T-cell (primary cell): ENCODE measurements around the gene TPRG1L. TPM values are rescaled to one million over a fixed set of nuclear protein-coding genes. Genes with fewer than 3 reads are reported as not detected.
"Not testable (repeated sequence)": the region's sequence is repeated elsewhere in the genome, so short reads cannot be mapped to it uniquely, and the experiment has no call there.

Experiments used
- ATAC-seq, 4 experiments: fragments of 200-7000 bp in 3 of 4; fragments of 150-1000 bp in 1 of 4; cut with Tn5 transposase; replicated peaks in 1 of 4; 1 replicate in 3 of 4; 2 replicates in 1 of 4; pipeline ENCODE4 v1.10.0; 2021; ENCODE audit warnings: moderate library complexity in 3 of 4, mild to moderate bottlenecking in 2 of 4, moderate number of reproducible peaks in 1 of 4
- CTCF ChIA-PET, 2 donors: fragments of 300-600 bp; sonication (Branson Sonifier 250); formaldehyde crosslinking; loops; one replicate each; lab custom pipeline; 2022; ENCODE audit warnings: antibody characterized with exemption in 2 of 2; lab: Charles Lee
- POLR2A ChIA-PET, 2 donors: fragments of 300-600 bp; sonication (Branson Sonifier 250); formaldehyde crosslinking; loops; one replicate each; lab custom pipeline; 2022; ENCODE audit warnings: antibody characterized with exemption in 2 of 2; lab: Charles Lee
- DNase-seq, 35 experiments: peaks; one replicate each; pipeline versions ENCODE4 v3.0.0 to v3.0.0-alpha.2; 2013 to 2023
- H3K27ac ChIP-seq: one replicate; pipeline ENCODE4 v1.5.1; 2013; ENCODE audit warnings: low read length
- H3K27me3 ChIP-seq, 2 experiments: replicated peaks in 1 of 2; 1 replicate in 1 of 2; 2 replicates in 1 of 2; pipeline versions ENCODE4 v1.6.1 to v1.7.0; 2013; ENCODE audit warnings: low read length in 1 of 2, mixed read lengths in 1 of 2; ENCODE audit not compliant: control insufficient read depth in 2 of 2, insufficient read depth in 2 of 2; ENCODE audit errors: extremely low read depth in 1 of 2
- H3K36me3 ChIP-seq, 2 donors: 1 replicate in 1 of 2; 2 replicates in 1 of 2; pipeline versions ENCODE4 v1.6.1 to v1.7.0; 2013; ENCODE audit warnings: low read length in 1 of 2; ENCODE audit not compliant: control insufficient read depth in 2 of 2, insufficient read depth in 1 of 2; ENCODE audit errors: extremely low read depth in 1 of 2
- H3K4me1 ChIP-seq, 2 experiments: 1 replicate in 1 of 2; 2 replicates in 1 of 2; pipeline versions ENCODE4 v1.6.1 to v1.7.0; 2013; ENCODE audit warnings: low read length in 2 of 2, mixed read lengths in 1 of 2; ENCODE audit not compliant: insufficient read depth in 2 of 2, control insufficient read depth in 1 of 2; ENCODE audit errors: extremely low read depth in 1 of 2
- H3K4me3 ChIP-seq, 2 donors: 1 replicate in 1 of 2; 2 replicates in 1 of 2; pipeline versions ENCODE4 v1.5.1 to v1.7.0; 2013; ENCODE audit warnings: mild to moderate bottlenecking in 2 of 2, low read length in 1 of 2, moderate library complexity in 1 of 2; ENCODE audit not compliant: control insufficient read depth in 1 of 2; ENCODE audit errors: extremely low read depth in 1 of 2
- H3K9me3 ChIP-seq: 2 replicates; pipeline ENCODE4 v1.7.0; 2013
- H3K27ac Mint-ChIP-seq, 2 donors: one replicate each; pipeline ENCODE4 v1.8.0; 2020 to 2021; ENCODE audit warnings: mild to moderate bottlenecking in 2 of 2, mixed read lengths in 2 of 2
- H3K27me3 Mint-ChIP-seq, 2 donors: one replicate each; pipeline ENCODE4 v1.8.0; 2021 to 2022; ENCODE audit warnings: mixed read lengths in 2 of 2
- H3K36me3 Mint-ChIP-seq: one replicate; pipeline ENCODE4 v1.8.0; 2021; ENCODE audit warnings: mixed read lengths
- H3K4me1 Mint-ChIP-seq, 3 donors: one replicate each; pipeline ENCODE4 v1.8.0; 2020 to 2022; ENCODE audit warnings: mixed read lengths in 3 of 3, mild to moderate bottlenecking in 1 of 3
- H3K4me3 Mint-ChIP-seq, 3 donors: one replicate each; pipeline ENCODE4 v1.8.0; 2020 to 2022; ENCODE audit warnings: mild to moderate bottlenecking in 3 of 3, mixed read lengths in 3 of 3, moderate library complexity in 3 of 3
- H3K9me3 Mint-ChIP-seq, 3 donors: one replicate each; pipeline ENCODE4 v1.8.0; 2020 to 2022; ENCODE audit warnings: mixed read lengths in 3 of 3
- WGBS: methylation state at CpG from one replicate; pipeline ENCODE4 v1.1.5; 2013; ENCODE audit warnings: missing lambda C conversion rate; ENCODE audit not compliant: insufficient coverage; 5-methylcytosine and 5-hydroxymethylcytosine counted together
- total RNA-seq, 35 experiments: library from RNA in 6 of 35; stranded (reverse) in 6 of 35; fragments of 120-200 nt in 1 of 35; gene quantifications; one replicate each; pipeline versions ENCODE4 v1.2.1 to v1.2.4 and lab custom pipeline; 2013 to 2026

The TPRG1L gene
- total RNA-seq, 5 donors from 2014 or later (not counting 1 experiment from before 2014, with no cell fraction given): 36.7 to 48.5 (median 45.4) TPM

GRCh38 chr1:3585353-3585868 is 39.4 kb upstream of the TPRG1L start:
- H3K4me1 Mint-ChIP-seq, DNase-seq, H3K4me3 Mint-ChIP-seq, H3K27me3 Mint-ChIP-seq, H3K27ac ChIP-seq, POLR2A ChIA-PET, H3K27ac Mint-ChIP-seq, H3K27me3 ChIP-seq, H3K4me1 ChIP-seq, ATAC-seq, H3K36me3 Mint-ChIP-seq, H3K36me3 ChIP-seq, CTCF ChIA-PET, H3K9me3 Mint-ChIP-seq, H3K9me3 ChIP-seq, H3K4me3 ChIP-seq: not testable (repeated sequence)
- 33% methylated on average over 6 of the region's 6 CpGs for WGBS

- no peaks in the 10 kb centered on the region for H3K4me1 ChIP-seq
- H3K36me3 Mint-ChIP-seq: no peaks in the 10 kb centered on the region
- ATAC-seq (no peak), DNase-seq (no peak)
- no peaks in the 10 kb centered on the region for H3K27me3 Mint-ChIP-seq
- H3K27ac ChIP-seq: no peak overlapping the region
- no peaks in the 10 kb centered on the region for H3K36me3 ChIP-seq
- no peaks in the 10 kb centered on the region for H3K4me1 Mint-ChIP-seq
- H3K27ac Mint-ChIP-seq: no peak overlapping the region
- no peak overlapping the region for H3K4me3 ChIP-seq
- H3K9me3 ChIP-seq: no peaks in the 10 kb centered on the region
- H3K27me3 ChIP-seq: peaks cover 0 to 6% of the 10 kb centered on the region in 2 experiments
- WGBS: 87% methylated on average over 19 of the region's 19 CpGs
- POLR2A ChIA-PET: no interaction called here
- no peak overlapping the region for H3K4me3 Mint-ChIP-seq
- CTCF ChIA-PET: no interaction called here
- no peaks in the 10 kb centered on the region for H3K9me3 Mint-ChIP-seq
Measured at GRCh38 chr1:3585940-3586568, 38.8 kb upstream of the TPRG1L start.

GRCh38 chr1:3586986-3587759 is 37.6 kb upstream of the TPRG1L start:
- Histone ChIP-seq H3K27me3 (peaks cover 0 to 1% of the 10 kb centered on the region in 2 experiments), H3K36me3 (no peaks in the 10 kb centered on the region), H3K4me1 (no peaks in the 10 kb centered on the region), H3K4me3 (no peak overlapping the region), H3K27ac (no peak overlapping the region), H3K9me3 (no peaks in the 10 kb centered on the region)
- ChIA-PET CTCF (no interaction called here), POLR2A (no interaction called here)
- no peaks in the 10 kb centered on the region for H3K36me3 Mint-ChIP-seq
- DNase-seq: no peak
- H3K9me3 Mint-ChIP-seq: no peaks in the 10 kb centered on the region
- H3K27ac Mint-ChIP-seq: no peak overlapping the region
- no peak for ATAC-seq
- H3K4me3 Mint-ChIP-seq: no peak overlapping the region
- no peaks in the 10 kb centered on the region for H3K27me3 Mint-ChIP-seq
- 94% methylated on average over 13 of the region's 24 CpGs for WGBS
- no peaks in the 10 kb centered on the region for H3K4me1 Mint-ChIP-seq

DNA sequence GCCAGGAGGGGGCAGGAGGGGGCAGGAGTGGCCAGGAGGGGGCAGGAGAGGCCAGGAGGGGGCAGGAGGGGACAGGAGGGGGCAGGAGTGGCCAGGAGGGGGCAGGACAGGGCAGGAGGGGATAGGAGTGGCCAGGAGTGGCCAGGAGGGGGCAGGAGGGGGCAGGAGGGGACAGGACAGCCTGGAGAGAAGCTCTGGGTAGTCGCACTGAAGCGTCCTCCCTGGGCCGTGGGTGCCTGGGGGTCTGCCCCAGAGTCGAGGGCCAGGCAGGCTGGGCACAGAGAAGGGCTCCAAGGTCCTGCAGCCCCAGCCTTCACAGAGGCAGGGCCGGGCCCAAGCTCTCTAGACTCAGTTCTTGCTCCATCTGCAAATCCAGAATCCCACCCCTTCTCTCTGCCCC is 36.4 kb upstream of the TPRG1L start:
- no peaks in the 10 kb centered on the region for H3K36me3 Mint-ChIP-seq
- ChIA-PET CTCF (no interaction called here), POLR2A (no interaction called here)
- Histone ChIP-seq H3K4me3 (no peak overlapping the region), H3K27me3 (no peaks in the 10 kb centered on the region), H3K9me3 (no peaks in the 10 kb centered on the region), H3K36me3 (no peaks in the 10 kb centered on the region), H3K4me1 (no peaks in the 10 kb centered on the region), H3K27ac (no peak overlapping the region)
- 92% methylated on average over 2 of the region's 5 CpGs for WGBS
- no peaks in the 10 kb centered on the region for H3K27me3 Mint-ChIP-seq
- ATAC-seq: no peak
- no peak overlapping the region for H3K27ac Mint-ChIP-seq
- no peak overlapping the region for H3K4me3 Mint-ChIP-seq
- no peaks in the 10 kb centered on the region for H3K4me1 Mint-ChIP-seq
- H3K9me3 Mint-ChIP-seq: no peaks in the 10 kb centered on the region
- no peak for DNase-seq

DNA sequence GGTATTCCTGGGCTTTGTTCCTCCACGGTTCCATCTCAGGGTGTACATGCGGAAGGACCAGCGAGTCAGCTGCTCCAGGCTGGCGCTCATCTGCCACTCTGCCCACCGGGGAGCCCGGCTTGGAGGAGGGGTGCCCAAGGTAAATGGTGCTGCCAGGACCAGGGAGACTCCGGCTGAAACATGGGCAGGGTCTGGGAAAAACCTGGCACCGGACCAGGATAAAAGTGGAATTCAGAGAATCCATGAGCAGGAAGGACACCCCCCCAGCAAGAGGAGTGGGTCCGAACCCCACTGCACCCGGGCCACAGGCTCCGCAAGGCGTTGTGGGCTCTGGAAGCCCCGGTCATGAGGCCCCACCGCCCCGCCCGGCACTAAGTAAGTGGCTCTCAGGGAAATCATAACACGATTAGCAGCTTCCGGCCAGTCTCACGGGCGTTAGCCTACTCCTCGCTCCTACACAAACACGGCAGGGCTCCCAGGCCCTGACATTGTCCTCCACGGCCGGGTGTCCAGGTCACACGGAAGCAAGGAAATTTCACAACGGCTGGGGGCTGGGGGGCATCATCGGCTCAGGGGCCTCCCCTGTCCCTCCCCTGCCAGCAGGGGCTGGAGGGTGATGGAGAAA is 34.6 kb upstream of the TPRG1L start:
- CTCF ChIA-PET: no interaction called here
- H3K4me1 Mint-ChIP-seq: no peaks in the 10 kb centered on the region

DNA sequence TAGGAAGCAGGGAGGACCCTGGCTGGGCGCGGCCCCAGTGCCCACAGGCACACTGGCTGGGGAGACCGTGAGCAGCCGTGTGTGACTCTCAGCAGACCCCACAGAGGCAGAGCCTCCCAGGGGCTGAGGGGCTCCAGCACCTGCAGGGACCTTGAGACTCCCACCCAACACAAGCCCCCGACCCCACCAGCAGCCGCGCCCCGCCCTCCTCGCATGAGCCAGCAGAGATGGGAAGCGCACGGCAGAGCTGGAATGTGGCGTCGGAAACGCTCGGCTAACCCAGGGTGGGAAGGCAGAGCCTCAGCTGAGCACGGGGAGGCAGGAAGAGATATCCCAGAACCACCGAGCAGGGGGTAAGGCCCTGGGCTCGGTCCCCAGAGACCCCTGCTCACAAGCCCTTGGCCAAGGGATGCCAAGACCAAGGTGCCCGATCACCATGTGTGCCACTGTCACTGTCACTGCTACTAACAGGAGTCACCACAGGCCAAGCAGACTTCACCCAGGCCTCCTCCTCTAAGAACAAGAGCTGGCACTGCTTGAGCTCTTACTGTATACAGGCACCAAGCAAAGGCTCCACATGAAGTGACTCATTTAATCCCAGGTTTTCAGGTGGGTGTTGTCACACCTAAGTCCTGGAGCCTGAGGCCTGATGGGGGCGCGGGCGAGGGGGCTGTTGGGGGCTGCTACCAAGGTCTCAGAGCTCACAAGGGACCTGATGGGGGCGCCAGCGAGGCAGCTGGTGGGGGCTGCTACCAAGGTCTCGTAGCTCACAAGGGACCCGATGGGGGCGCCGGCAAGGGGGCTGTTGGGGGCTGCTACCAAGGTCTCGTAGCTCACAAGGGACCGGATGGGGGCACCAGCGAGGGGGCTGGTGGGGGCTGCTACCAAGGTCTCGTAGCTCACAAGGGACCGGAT is 33.6 kb upstream of the TPRG1L start:
- no peak for ATAC-seq
- Histone ChIP-seq H3K36me3 (no peaks in the 10 kb centered on the region), H3K4me1 (no peaks in the 10 kb centered on the region), H3K9me3 (no peaks in the 10 kb centered on the region), H3K27me3 (no peaks in the 10 kb centered on the region), H3K27ac (no peak overlapping the region), H3K4me3 (no peak overlapping the region)
- Mint-ChIP-seq H3K4me1 (peaks cover 0 to 3% (median 0%) of the 10 kb centered on the region in 3 donors), H3K4me3 (no peak overlapping the region), H3K36me3 (no peaks in the 10 kb centered on the region), H3K9me3 (no peaks in the 10 kb centered on the region), H3K27me3 (no peaks in the 10 kb centered on the region), H3K27ac (no peak overlapping the region)
- DNase-seq: no peak
- 95% methylated on average over 26 of the region's 33 CpGs for WGBS
- ChIA-PET CTCF (no interaction called here), POLR2A (no interaction called here)

More for the DNA sequence above, 34.6 kb upstream of the TPRG1L start:
- ATAC-seq (no peak), DNase-seq (no peak)
- H3K27me3 ChIP-seq: no peaks in the 10 kb centered on the region
- no peak overlapping the region for H3K4me3 ChIP-seq
- no peak overlapping the region for H3K27ac ChIP-seq
- H3K36me3 Mint-ChIP-seq: no peaks in the 10 kb centered on the region
- H3K4me3 Mint-ChIP-seq: no peak overlapping the region
- H3K36me3 ChIP-seq: no peaks in the 10 kb centered on the region
- H3K9me3 ChIP-seq: no peaks in the 10 kb centered on the region
- POLR2A ChIA-PET: no interaction called here
- WGBS: 86% methylated on average over 24 of the region's 27 CpGs
- H3K27me3 Mint-ChIP-seq: no peaks in the 10 kb centered on the region
- no peak overlapping the region for H3K27ac Mint-ChIP-seq
- no peaks in the 10 kb centered on the region for H3K9me3 Mint-ChIP-seq
- no peaks in the 10 kb centered on the region for H3K4me1 ChIP-seq
